ENCODE results near the gene PRKCD. TPM values are rescaled to one million over a fixed set of nuclear protein-coding genes. Genes with fewer than 3 reads are reported as not detected.

Gene PRKCD
- total RNA-seq, 1 donor from 2014 or later, result 9.9 TPM

DNA sequence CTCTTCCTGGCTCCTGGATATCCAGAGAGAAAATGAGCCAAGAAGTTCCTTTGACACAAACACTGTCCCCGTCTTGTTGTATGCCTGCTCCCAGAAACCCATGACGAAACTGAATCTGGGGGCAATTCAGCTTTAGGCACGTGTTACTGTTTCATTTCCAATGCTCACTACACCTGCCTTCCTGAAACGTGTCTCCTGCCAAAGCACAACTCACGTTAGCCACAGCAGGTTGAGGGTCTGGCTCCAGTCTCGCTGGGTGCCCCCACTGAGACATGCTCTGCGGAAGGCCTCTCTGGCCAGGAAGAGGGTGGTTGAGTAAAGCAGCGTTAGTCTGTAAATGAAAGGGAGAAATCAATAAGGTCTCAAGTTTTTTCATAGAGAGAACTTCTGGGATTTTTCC, 37.5 kb upstream of the PRKCD start:
- TF ChIP-seq, protein P1, sequence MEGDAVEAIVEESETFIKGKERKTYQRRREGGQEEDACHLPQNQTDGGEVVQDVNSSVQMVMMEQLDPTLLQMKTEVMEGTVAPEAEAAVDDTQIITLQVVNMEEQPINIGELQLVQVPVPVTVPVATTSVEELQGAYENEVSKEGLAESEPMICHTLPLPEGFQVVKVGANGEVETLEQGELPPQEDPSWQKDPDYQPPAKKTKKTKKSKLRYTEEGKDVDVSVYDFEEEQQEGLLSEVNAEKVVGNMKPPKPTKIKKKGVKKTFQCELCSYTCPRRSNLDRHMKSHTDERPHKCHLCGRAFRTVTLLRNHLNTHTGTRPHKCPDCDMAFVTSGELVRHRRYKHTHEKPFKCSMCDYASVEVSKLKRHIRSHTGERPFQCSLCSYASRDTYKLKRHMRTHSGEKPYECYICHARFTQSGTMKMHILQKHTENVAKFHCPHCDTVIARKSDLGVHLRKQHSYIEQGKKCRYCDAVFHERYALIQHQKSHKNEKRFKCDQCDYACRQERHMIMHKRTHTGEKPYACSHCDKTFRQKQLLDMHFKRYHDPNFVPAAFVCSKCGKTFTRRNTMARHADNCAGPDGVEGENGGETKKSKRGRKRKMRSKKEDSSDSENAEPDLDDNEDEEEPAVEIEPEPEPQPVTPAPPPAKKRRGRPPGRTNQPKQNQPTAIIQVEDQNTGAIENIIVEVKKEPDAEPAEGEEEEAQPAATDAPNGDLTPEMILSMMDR (IDR thresholded peaks at IDR 0.05; ENCODE audit: unreplicated experiment), result no peak
- Mint-ChIP-seq H3K27ac (ENCODE audit: unreplicated experiment) (no peak overlapping the region), H3K4me1 (ENCODE audit: unreplicated experiment) (no peaks in the 10 kb centered on the region), H3K36me3 (ENCODE audit: low read depth, unreplicated experiment) (peaks cover 33% of the 10 kb centered on the region), H3K4me3 (ENCODE audit: unreplicated experiment) (no peak overlapping the region), H3K27me3 (ENCODE audit: unreplicated experiment) (no peaks in the 10 kb centered on the region), H3K9me3 (ENCODE audit: unreplicated experiment) (no peaks in the 10 kb centered on the region)
- no peak for DNase-seq (ENCODE audit: low spot score)

DNA sequence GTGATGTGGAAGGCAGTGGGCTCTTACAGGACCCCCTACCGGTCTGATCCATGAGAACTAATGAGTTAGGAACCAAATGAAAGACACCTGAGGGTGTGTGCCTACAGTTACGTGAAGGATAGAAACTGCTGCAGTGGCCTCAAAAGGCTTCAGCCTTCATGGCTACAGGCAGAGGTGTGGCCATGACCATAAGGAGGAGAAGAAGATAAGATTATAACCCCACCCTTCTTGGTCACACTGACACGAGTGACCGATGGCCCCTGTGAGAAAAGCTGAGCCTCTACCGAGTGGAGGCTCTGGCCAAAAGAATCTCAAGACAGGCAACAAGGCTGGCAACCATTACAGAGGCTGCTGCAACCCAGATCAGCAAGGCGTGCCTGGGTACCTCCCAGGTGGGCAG, 37.1 kb upstream of the PRKCD start:
- no peak overlapping the region for H3K4me3 Mint-ChIP-seq (ENCODE audit: unreplicated experiment)
- no peaks in the 10 kb centered on the region for H3K27me3 Mint-ChIP-seq (ENCODE audit: unreplicated experiment)
- H3K4me1 Mint-ChIP-seq (ENCODE audit: unreplicated experiment), result no peaks in the 10 kb centered on the region
- peaks cover 32% of the 10 kb centered on the region for H3K36me3 Mint-ChIP-seq (ENCODE audit: low read depth, unreplicated experiment)
- H3K9me3 Mint-ChIP-seq (ENCODE audit: unreplicated experiment), result no peaks in the 10 kb centered on the region
- TF ChIP-seq, protein P1 (IDR thresholded peaks at IDR 0.05; ENCODE audit: unreplicated experiment), result no peak
- DNase-seq (ENCODE audit: low spot score), result no peak
- H3K27ac Mint-ChIP-seq (ENCODE audit: unreplicated experiment), result no peak overlapping the region

DNA sequence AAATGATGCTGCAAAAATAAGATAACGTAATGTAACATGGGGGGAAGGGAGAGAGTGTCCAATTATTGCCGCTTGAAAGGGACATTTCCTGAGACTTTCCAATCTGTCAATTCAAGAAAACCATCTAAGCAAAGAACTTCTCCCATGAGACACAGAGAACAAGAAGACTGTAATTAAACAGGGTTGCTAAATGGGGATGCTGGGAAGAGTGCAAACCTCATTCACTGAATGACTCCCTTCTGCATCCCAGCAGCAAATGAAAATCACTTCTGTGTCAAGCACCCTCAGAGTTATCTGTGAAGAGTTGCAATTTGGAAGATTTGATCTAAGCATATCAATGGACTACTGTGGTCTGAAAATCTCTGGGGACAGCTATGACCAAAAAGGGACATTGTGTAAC, 34.4 kb upstream of the PRKCD start:
- H3K36me3 Mint-ChIP-seq (ENCODE audit: low read depth, unreplicated experiment), result peaks cover 17% of the 10 kb centered on the region
- H3K27ac Mint-ChIP-seq (ENCODE audit: unreplicated experiment), result no peak overlapping the region

DNA sequence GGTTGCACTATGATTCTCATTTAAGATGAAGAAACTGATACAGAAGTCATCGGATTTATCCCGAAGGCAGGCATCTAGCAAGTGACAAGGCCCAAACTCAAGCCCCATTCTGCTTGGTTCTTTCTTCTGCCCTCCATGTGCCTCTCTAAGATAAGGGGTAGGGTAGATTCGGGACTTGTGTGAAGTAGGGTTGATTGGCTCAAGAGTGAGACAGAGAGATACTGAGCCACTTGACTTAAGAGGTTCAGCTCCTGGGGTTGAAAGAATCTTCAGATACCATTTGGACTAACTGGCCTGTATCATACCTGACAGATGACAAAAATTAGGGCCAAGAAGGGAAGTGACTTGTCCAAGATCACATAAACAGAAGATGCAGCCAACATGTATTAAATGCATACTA, 31.7 kb upstream of the PRKCD start:
- Mint-ChIP-seq H3K9me3 (ENCODE audit: unreplicated experiment) (no peaks in the 10 kb centered on the region), H3K4me3 (ENCODE audit: unreplicated experiment) (peak overlapping the region; percentile 98), H3K4me1 (ENCODE audit: unreplicated experiment) (peaks cover 17% of the 10 kb centered on the region), H3K36me3 (ENCODE audit: low read depth, unreplicated experiment) (peaks cover 8% of the 10 kb centered on the region), H3K27ac (ENCODE audit: unreplicated experiment) (no peak overlapping the region), H3K27me3 (ENCODE audit: unreplicated experiment) (peaks cover 12% of the 10 kb centered on the region)
- TF ChIP-seq, protein P1 (IDR thresholded peaks at IDR 0.05; ENCODE audit: unreplicated experiment), result no peak
- no peak for DNase-seq (ENCODE audit: low spot score)

More for the DNA sequence above, 34.4 kb upstream of the PRKCD start:
- TF ChIP-seq, protein P1 (IDR thresholded peaks at IDR 0.05; ENCODE audit: unreplicated experiment), result no peak
- Mint-ChIP-seq H3K27me3 (ENCODE audit: unreplicated experiment) (peaks cover 10% of the 10 kb centered on the region), H3K4me3 (ENCODE audit: unreplicated experiment) (no peak overlapping the region), H3K4me1 (ENCODE audit: unreplicated experiment) (peaks cover 17% of the 10 kb centered on the region), H3K9me3 (ENCODE audit: unreplicated experiment) (no peaks in the 10 kb centered on the region)
- no peak for DNase-seq (ENCODE audit: low spot score)

DNA sequence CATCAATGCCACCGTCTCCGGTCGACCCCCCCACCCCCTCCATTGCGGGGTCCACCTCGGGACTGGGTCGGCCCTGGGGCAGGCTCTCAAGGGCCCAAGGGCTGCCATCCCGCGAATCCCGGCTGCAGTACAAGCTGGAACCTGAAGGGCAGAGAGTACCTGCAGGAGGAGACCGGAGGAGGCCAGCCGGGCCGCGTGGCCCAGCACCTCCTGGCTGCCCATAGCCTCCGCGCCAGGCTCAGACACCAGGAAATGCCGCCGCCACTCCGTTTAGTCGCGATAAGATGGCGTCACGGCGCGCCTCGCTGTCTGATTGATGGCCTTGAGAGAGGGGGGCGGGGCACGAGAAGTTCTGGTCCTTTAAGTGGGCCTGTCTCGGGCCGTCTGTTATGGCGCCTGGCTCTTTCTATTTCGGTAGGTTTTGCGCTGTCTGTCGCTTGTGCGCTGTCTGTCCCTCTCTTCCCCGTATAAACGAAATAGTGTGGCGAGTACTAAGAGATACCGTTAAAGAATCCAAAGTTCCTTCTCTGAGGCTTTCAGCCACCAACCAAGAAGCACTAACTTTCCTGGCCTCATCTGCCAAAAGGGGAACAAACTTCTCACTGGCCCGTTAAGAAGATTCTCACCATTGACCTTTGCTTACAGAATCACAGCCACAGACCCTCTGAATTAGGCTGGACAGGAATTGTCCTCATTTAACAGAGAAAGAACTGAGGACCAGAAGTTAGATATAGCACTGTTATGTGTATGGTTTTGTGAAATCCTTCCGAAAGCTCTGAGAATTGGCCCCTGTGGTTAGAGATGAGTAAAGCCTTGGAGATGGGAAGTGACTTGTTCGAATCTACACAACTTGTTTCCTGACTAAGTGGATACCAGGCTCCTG, 30.6 kb upstream of the PRKCD start, which contains the start of gene RFT1:
RFT1 (minus strand) TSS at position 257 of the 883 bp plus-strand sequence; CDS start at position 222, 35 bp downstream.
- H3K9me3 Mint-ChIP-seq (ENCODE audit: unreplicated experiment), result no peaks in the 10 kb centered on the region
- no peaks in the 10 kb centered on the region for H3K36me3 Mint-ChIP-seq (ENCODE audit: low read depth, unreplicated experiment)
- H3K4me3 Mint-ChIP-seq (ENCODE audit: unreplicated experiment), result peak within 1 kb of the TSS; percentile 98
- peak within 1 kb of the TSS; percentile 98 for H3K27ac Mint-ChIP-seq (ENCODE audit: unreplicated experiment)
- TF ChIP-seq, protein P1 (IDR thresholded peaks at IDR 0.05; ENCODE audit: unreplicated experiment), result no peak
- peaks cover 17% of the 10 kb centered on the region for H3K4me1 Mint-ChIP-seq (ENCODE audit: unreplicated experiment)
- H3K27me3 Mint-ChIP-seq (ENCODE audit: unreplicated experiment), result peaks cover 12% of the 10 kb centered on the region
- peak; percentile 98 for DNase-seq (ENCODE audit: low spot score)

Data from endothelial cell (in vitro differentiated cells).